Endothelial cell of umbilical vein (primary cell): ENCODE results near the gene SUGCT. TPM values are rescaled to one million over a fixed set of nuclear protein-coding genes. Genes with fewer than 3 reads are reported as not detected.

Experiments
- BruUV-seq: library from RNA; stranded (reverse); fragments of 400-500 nt; replicated peaks from 2 replicates; lab custom pipeline; 2021; lab: Mats Ljungman, UMichigan
- CTCF ChIA-PET: fragments of 300-600, 350-600 bp; sonication (Branson Sonifier 250); formaldehyde crosslinking; loops from one replicate; lab custom pipeline; 2021; ENCODE audit warnings: antibody characterized with exemption, inconsistent platforms; lab: Charles Lee
- POLR2A ChIA-PET: fragments of 300-600, 350-600 bp; sonication (Branson Sonifier 250); formaldehyde crosslinking; loops from one replicate; lab custom pipeline; 2021; ENCODE audit warnings: antibody characterized with exemption, inconsistent platforms; lab: Charles Lee
- DNase-seq: peaks from one replicate; pipeline ENCODE4 v3.0.0-alpha.2; 2011; ENCODE audit warnings: low read depth, low spot score
- FAIRE-seq: peaks from 2 replicates; lab custom pipeline; 2011; peaks lifted over from hg19 to GRCh38; lab: Jason Lieb, UNC
- H2AFZ ChIP-seq: 2 replicates; pipeline ENCODE4 v1.6.0; 2012; ENCODE audit warnings: low read depth, low read length, control low read depth, inconsistent platforms
- H3K27ac ChIP-seq: 2 replicates; pipeline ENCODE4 v1.5.1; 2011; ENCODE audit warnings: low read depth, mild to moderate bottlenecking, control low read depth, low read length, moderate library complexity; ENCODE audit not compliant: insufficient read depth
- H3K27me3 ChIP-seq, 2 experiments: 2 replicates each; pipeline versions ENCODE4 v1.6.0 to v1.6.1; 2011; ENCODE audit warnings: low read length in 2 of 2, mixed read lengths in 1 of 2; ENCODE audit not compliant: control insufficient read depth in 2 of 2, insufficient read depth in 2 of 2
- H3K36me3 ChIP-seq, 2 experiments: 2 replicates in 1 of 2; 3 replicates in 1 of 2; pipeline ENCODE4 v1.5.1; 2011; ENCODE audit warnings: low read length in 2 of 2, mild to moderate bottlenecking in 1 of 2, moderate library complexity in 1 of 2; ENCODE audit not compliant: control insufficient read depth in 2 of 2, insufficient read depth in 2 of 2; ENCODE audit errors: extremely low read depth in 1 of 2
- H3K4me1 ChIP-seq: 3 replicates; pipeline ENCODE4 v1.5.1; 2011; ENCODE audit warnings: mild to moderate bottlenecking, low read length; ENCODE audit not compliant: control insufficient read depth, insufficient read depth; ENCODE audit errors: extremely low read depth
- H3K4me2 ChIP-seq: 2 replicates; pipeline ENCODE4 v1.6.1; 2011; ENCODE audit warnings: low read length, control low read depth, mixed read lengths; ENCODE audit not compliant: insufficient read depth
- H3K4me3 ChIP-seq, 3 experiments: fragments of 200-600 bp in 1 of 3; sonication (generic), shearing (Covaris generic) in 1 of 3; replicated peaks in 1 of 3; 2 replicates each; pipeline ENCODE4 v1.5.1; 2011 to 2016; ENCODE audit warnings: control low read depth in 3 of 3, low read length in 3 of 3, mild to moderate bottlenecking in 2 of 3, inconsistent platforms in 1 of 3, low read depth in 1 of 3, moderate library complexity in 1 of 3; ENCODE audit not compliant: insufficient read depth in 1 of 3
- H3K79me2 ChIP-seq: 2 replicates; pipeline ENCODE4 v1.6.0; 2012; ENCODE audit warnings: low read length, inconsistent platforms; ENCODE audit not compliant: control insufficient read depth, insufficient read depth
- H3K9ac ChIP-seq: replicated peaks from 2 replicates; pipeline ENCODE3; 2011; ENCODE audit warnings: low read length, control low read depth; ENCODE audit not compliant: insufficient read depth; ENCODE audit errors: extremely low read depth
- H3K9me1 ChIP-seq: replicated peaks from 3 replicates; pipeline ENCODE4 v1.6.0; 2011; ENCODE audit warnings: mild to moderate bottlenecking, low read length; ENCODE audit not compliant: control insufficient read depth, insufficient read depth; ENCODE audit errors: extremely low read depth
- H3K9me3 ChIP-seq: replicated peaks from 2 replicates; pipeline ENCODE4 v1.5.1; 2012; ENCODE audit warnings: low read length, inconsistent platforms; ENCODE audit not compliant: control insufficient read depth, insufficient read depth
- H4K20me1 ChIP-seq: replicated peaks from 2 replicates; pipeline ENCODE3; 2011; ENCODE audit warnings: mild to moderate bottlenecking, low read length; ENCODE audit not compliant: control insufficient read depth, insufficient read depth; ENCODE audit errors: extremely low read depth
- GATA2 ChIP-seq: IDR thresholded peaks from 2 replicates; pipeline ENCODE4 v1.7.0; 2011; ENCODE audit warnings: low read depth, mild to moderate bottlenecking, moderate library complexity, mixed read lengths, low read length; ENCODE audit not compliant: insufficient read length, insufficient read depth
- POLR2A ChIP-seq: IDR thresholded peaks from 2 replicates; pipeline ENCODE4 v1.6.1; 2012; ENCODE audit warnings: low read depth, mild to moderate bottlenecking, control low read depth, low read length
- dilution Hi-C: fragments of 300-500 bp; cut with MboI; formaldehyde crosslinking; loops from one replicate; pipeline ENCODE4 v1.15.0; 2019; ENCODE audit warnings: low sequenced_read_pairs; ENCODE audit not compliant: extremely low pct_ligation_motif_present
- intact Hi-C: fragments of 100-400 bp; cut with micrococcal nuclease; formaldehyde crosslinking; loops from one replicate; pipeline ENCODE4 v1.10.0; 2022
- polyA plus RNA-seq, 4 experiments: library from polyadenylated mRNA; depleted of rRNA in 3 of 4; stranded (reverse) in 3 of 4; unstranded in 1 of 4; fragments of >200 nt; gene quantifications; 2 replicates each; pipeline versions ENCODE4 v1.2.1 to v1.2.3, GENCODE V29; 2011 to 2012; ENCODE audit warnings: missing spikeins in 1 of 4
- total RNA-seq: library from RNA; stranded (reverse); gene quantifications from 2 replicates; pipeline ENCODE4 v1.2.3, GENCODE V29; 2021
- TF ChIP-seq, protein P1 (sequence below), 2 donors: IDR thresholded peaks; 1 replicate in 1 of 2; 2 replicates in 1 of 2; pipeline ENCODE4 v1.5.1; 2011; ENCODE audit warnings: low read length in 2 of 2, mild to moderate bottlenecking in 2 of 2, moderate library complexity in 2 of 2, control low read depth in 1 of 2, inconsistent platforms in 1 of 2, low read depth in 1 of 2; ENCODE audit not compliant: insufficient read depth in 1 of 2; ENCODE audit errors: extremely low read depth in 1 of 2

SUGCT gene
- total and polyA plus RNA-seq, 2 donors (not counting 3 experiments of a cell fraction or from before 2014, with no cell fraction given): 1.2 to 1.4 TPM

DNA sequence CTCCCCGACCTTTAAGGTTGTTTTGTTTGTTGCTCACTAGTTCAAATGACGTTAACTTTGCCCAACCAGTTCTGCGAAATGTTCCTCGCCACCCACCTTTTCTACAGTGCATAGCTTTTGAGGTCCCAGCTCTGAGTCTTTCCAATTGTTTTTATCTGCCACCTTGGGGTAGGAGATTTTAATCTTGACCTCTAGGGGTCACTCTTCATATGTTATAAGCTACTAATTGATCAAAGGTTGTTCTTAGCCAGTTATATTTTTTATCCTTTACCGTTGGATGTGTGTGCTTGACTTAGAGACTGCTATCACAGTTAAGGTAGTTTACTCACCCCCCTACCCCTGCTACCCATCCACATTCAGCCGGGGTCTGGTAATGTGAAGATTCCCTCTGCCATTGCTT, 372.4 kb downstream of the SUGCT start:
- intact Hi-C loops (loop anchor here (1.0 to 10.0 kb wide), 4 partner anchors 97 to 1204 kb away; no protein-coding TSS in a partner anchor), dilution Hi-C loops (no loop called here)
- TF ChIP-seq, protein P1, sequence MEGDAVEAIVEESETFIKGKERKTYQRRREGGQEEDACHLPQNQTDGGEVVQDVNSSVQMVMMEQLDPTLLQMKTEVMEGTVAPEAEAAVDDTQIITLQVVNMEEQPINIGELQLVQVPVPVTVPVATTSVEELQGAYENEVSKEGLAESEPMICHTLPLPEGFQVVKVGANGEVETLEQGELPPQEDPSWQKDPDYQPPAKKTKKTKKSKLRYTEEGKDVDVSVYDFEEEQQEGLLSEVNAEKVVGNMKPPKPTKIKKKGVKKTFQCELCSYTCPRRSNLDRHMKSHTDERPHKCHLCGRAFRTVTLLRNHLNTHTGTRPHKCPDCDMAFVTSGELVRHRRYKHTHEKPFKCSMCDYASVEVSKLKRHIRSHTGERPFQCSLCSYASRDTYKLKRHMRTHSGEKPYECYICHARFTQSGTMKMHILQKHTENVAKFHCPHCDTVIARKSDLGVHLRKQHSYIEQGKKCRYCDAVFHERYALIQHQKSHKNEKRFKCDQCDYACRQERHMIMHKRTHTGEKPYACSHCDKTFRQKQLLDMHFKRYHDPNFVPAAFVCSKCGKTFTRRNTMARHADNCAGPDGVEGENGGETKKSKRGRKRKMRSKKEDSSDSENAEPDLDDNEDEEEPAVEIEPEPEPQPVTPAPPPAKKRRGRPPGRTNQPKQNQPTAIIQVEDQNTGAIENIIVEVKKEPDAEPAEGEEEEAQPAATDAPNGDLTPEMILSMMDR (IDR thresholded peaks at IDR 0.05; ENCODE audit: extremely low read depth in 1 of 2, insufficient read depth in 1 of 2, low read depth in 1 of 2, low read length in 2 of 2): peak in 1 of 2 donors; percentile 19
- TF ChIP-seq GATA2: no peak
- ChIA-PET POLR2A (no interaction called here), CTCF (interaction anchor here (0.6 to 2.6 kb wide), 8 partner anchors 9 to 1198 kb away, joined by 3 to 29 read pairs (median 6); no protein-coding TSS in a partner anchor)
- no peak for DNase-seq
- Histone ChIP-seq H3K79me2 (no peaks in the 10 kb centered on the region), H3K27ac (no peak overlapping the region), H3K27me3 (no peaks in the 10 kb centered on the region), H3K4me1 (no peaks in the 10 kb centered on the region), H2AFZ (no peak overlapping the region), H3K4me2 (no peak overlapping the region), H3K9me1 (no peaks in the 10 kb centered on the region), H3K4me3 (no peak overlapping the region), H4K20me1 (no peaks in the 10 kb centered on the region), H3K9ac (no peak overlapping the region), H3K9me3 (no peaks in the 10 kb centered on the region), H3K36me3 (no peaks in the 10 kb centered on the region)
- FAIRE-seq: no peak
- no TSS peak for BruUV-seq

GRCh38 chr7:40509287-40509996, 374.6 kb downstream of the SUGCT start:
- Histone ChIP-seq H3K4me2 (no peak overlapping the region), H3K9me1 (no peaks in the 10 kb centered on the region), H3K4me1 (no peaks in the 10 kb centered on the region), H3K9me3 (no peaks in the 10 kb centered on the region), H3K79me2 (no peaks in the 10 kb centered on the region), H3K36me3 (no peaks in the 10 kb centered on the region), H3K9ac (no peak overlapping the region), H3K27me3 (no peaks in the 10 kb centered on the region), H3K27ac (no peak overlapping the region), H3K4me3 (no peak overlapping the region), H4K20me1 (no peaks in the 10 kb centered on the region), H2AFZ (no peak overlapping the region)
- ChIA-PET CTCF (interaction anchor here (0.8 to 2.6 kb wide), 4 partner anchors 96 to 277 kb away, joined by 3 to 29 read pairs (median 10); no protein-coding TSS in a partner anchor), POLR2A (no interaction called here)
- intact Hi-C loops: loop anchor here (10.0 kb wide), 1 partner anchor 275 kb away; no protein-coding TSS in a partner anchor
- peak; percentile 63 for FAIRE-seq
- TF ChIP-seq GATA2 (no peak), POLR2A (no peak)
- TF ChIP-seq, protein P1 (IDR thresholded peaks at IDR 0.05; ENCODE audit: extremely low read depth in 1 of 2, insufficient read depth in 1 of 2, low read depth in 1 of 2, low read length in 2 of 2): no peak
- DNase-seq: no peak
- dilution Hi-C loops: no loop called here
- no TSS peak for BruUV-seq
